Caki2 (cell line): Measurements from ENCODE around the gene NAXE. TPM values are rescaled to one million over a fixed set of nuclear protein-coding genes. Genes with fewer than 3 reads are reported as not detected.

Experiments
- DNase-seq: peaks from one replicate; pipeline ENCODE4 v3.0.0-alpha.2; 2015; ENCODE audit warnings: low read depth
- in situ Hi-C: cut with HindIII; loops from 2 replicates; pipeline ENCODE4 v1.10.0; 2016; ENCODE audit warnings: low sequenced_read_pairs, low pct_unique_long_range_greater_than_20kb, mixed read lengths
- total RNA-seq: library from RNA; depleted of rRNA; stranded (reverse); fragments of >200 nt; shearing (Covaris generic); gene quantifications from 2 replicates; pipeline ENCODE4 v1.2.3, GENCODE V29; 2014; ENCODE audit warnings: low replicate concordance; rRNA removed

The NAXE gene
- total RNA-seq, 1 experiment from 2014 or later: 150 TPM

DNA sequence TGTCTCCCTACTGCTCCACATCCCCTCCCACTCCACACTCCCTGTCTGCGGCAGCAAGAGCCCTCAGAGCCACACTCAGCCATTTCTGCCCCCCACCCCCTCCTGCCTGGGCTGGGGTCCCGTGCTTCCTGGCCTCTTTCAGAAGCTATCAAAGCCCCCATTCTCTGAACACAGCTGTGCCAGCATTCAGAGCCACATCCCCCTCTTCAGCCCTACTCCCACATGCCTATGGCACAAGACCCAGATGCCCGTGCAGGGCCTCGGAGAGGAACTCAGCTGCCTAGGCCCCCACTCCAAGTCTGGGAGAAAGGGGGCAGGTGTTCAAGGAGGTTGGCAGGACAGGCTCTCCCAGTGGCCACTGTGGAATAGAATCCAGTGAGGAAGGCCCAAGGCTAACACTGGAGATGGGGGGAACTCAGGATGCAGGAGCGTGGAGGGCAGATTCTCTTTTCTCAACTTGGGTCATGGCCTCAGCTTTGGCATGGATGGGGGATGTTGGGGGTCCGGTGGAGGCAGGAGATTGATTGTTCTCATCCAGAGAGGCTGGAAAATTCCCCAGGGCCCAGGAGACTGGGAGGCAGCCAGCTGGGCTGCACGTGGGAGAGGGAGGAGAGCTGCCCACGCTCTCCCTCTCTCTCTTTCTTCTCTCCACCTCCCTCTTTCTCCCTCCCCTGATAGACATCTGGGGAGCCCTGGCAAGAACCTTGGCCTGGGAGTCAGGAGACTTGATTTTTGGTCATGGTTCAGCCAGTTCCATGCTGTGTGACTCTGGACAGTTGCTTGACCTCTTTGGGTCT, 46.8 kb downstream of the NAXE start:
- DNase-seq: no peak
- in situ Hi-C loops: no loop called here

DNA sequence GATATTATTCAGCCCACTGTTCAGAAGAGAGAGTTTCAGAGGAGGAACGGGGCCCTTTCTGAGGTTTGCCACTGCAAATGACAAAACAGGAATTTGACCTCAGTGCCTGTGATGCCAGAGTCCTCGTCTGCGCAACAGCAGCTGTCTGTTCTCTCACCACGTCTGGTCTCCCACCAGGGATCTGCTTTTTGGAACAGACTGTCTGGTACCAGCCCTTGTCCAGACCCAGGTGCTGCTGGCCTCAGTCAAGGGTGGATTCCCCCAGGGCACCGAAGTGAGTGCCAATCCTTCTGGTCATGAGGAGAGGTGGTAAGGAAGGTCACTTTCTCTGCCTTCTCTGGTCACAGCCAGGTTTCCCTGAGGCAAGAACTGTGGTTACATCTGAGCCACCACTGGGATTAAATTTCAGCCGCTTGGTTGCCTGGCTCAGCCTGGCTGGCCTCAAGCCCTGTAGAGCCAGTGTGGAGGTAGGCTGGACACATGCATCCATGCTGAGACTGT, 48.1 kb downstream of the NAXE start:
- peak; percentile 53 for DNase-seq
- in situ Hi-C loops: no loop called here

DNA sequence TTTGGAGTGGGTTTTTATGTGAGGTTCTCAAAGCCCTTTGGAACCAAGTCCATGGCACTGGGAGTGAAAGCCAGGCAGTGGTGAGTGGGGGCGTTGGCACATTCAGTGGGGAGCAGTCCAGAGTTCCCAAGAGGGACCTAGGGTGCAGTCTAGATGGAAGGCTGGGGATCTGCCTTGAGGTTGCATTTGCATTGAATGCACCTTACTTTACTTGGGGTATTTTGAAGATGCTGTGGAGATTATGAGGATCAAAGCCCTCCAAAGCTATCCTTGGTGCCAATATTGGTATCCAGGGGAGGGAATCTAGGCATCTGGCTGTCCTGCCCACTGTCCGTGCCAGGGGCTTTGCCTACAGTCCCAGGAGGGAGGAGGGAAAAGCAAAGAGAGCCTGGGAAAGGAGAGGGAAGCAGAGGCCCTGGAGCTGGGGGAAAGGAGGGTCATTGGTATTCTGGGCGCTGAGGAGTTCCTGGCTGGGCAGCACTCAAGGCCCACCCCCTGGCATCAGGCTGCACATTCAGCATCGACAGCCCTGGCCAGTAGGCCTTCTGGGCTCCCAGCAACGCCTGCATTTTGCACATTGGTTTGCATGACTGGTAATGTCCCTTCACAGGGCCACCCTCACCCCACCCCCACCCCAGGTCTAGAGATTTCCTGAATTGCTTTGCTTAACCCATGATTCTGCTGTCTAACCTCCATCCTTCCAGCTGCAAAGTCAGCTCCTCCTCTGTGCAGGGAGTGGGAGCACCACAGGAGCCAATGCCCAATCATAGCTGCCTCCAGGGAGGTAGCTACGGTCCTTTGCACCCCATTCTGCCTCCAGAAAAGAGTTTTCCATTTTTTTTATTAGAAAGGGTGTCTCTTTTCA, 49.5 kb downstream of the NAXE start:
- no peak for DNase-seq
- in situ Hi-C loops: no loop called here

DNA sequence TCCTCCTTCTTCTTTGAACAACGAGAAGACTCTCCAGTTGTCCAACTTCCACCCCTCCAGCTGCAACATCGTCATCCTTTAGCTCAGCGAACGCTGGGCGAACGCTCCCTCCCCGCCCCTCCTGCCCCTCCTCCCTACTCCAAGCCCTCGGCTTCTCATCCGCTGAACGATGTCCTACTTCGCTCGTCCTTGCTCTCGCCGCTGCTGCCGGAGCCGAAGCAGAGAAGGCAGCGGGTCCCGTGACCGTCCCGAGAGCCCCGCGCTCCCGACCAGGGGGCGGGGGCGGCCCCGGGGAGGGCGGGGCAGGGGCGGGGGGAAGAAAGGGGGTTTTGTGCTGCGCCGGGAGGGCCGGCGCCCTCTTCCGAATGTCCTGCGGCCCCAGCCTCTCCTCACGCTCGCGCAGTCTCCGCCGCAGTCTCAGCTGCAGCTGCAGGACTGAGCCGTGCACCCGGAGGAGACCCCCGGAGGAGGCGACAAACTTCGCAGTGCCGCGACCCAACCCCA, 50.2 kb downstream of the NAXE start, which contains the start of gene BCAN:
TSS of gene BCAN (plus strand) at position 357 of the 504 bp plus-strand sequence. CDS start 3,938 bp downstream, outside the sequence.
- in situ Hi-C loops: no loop called here
- no peak for DNase-seq

DNA sequence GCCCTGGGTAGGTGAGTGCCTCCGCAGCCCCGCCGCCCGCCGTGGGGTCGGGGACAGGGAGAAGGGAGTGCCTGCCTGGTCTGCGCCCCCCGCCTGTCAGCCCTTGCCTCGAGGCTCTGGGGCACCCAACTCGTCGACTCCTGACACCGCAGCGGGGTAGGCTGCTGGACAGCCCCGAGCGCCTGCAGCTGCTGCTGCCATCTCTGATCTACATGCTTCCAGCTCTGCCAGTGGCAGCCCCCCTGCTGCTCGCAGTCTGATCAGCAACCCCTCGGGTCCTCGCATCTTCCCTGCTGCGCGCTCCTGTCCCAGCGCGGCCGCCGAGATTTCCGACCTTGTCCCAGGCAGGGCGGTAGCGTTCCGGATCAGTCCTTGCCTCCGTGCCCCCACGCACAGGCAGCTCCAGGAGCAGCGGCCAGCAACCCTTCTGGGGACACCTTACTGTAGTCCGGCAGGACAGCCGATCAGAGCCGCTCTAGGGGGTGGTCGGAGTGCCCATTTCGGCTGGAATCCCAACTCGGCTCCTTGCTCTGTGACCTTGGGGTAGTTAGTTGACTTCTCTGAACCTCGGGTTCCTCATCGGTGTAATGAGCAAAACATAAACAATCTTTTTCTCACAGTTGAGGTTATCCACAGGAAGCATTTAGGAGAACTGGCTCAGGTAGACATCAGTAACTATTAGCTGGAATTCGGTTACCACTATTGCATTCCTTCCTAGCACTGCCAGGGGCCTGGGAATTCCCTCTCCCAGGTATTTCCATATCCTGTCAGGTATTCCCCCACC, 50.9 kb downstream of the NAXE start:
- no peak for DNase-seq
- in situ Hi-C loops: no loop called here

DNA sequence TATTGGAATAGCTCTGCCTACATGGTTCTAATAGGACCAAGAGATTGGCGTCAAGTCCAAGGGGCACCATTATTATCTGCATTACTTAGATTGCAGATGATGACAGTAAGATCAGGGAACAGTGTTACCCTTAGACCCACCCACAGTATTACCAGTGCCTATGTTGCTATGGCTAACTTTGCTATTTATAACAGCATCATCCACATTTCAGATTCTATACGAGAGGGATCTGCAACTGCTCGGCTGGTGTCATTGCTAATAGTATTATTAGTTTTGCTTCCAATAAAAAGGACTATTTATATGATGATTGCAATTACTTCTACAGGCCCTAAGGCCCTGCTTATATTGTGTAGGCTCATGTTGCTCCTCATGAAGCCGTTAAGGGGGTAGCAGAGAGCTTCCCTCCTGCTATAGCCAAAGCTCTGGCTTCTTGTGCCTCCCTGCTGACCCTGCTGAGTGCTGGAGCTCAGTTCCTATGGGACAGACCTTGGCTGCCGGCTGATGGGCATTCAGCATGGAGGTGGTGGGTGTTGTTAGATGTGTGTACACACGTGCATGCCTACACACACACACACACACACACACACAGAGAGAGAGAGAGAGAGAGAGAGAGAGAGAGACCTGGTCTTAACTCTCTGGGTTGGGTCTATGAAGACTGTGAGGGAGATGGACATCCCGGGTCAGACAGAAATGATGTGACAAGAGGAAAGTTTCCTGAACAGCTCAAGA, 51.6 kb downstream of the NAXE start:
- no peak for DNase-seq
- in situ Hi-C loops: no loop called here

DNA sequence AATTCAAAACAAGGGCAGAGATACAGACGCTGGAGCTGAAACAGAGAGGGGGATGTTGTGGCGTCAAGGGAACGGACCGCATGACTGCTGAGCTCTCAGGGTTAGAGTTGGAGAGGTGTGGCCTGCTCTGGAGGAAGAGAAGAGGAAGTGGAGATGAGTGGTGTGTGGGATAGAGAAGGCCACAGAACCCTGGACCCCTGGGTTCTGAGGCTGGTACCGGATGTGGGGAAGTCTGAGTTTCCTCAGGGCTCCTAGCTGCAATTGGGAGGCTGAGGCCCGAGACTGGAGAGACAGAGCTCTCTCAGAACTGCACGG, 52.2 kb downstream of the NAXE start:
- in situ Hi-C loops: no loop called here

More for the DNA sequence above, 52.2 kb downstream of the NAXE start:
- no peak for DNase-seq

Other genes starting within 250 kb of the NAXE start
- not detected in 2 replicates for gene RHBG, start 222.6 kb upstream of the NAXE start, total RNA-seq
- gene MEF2D, start 91.0 kb upstream of the NAXE start, total RNA-seq: 2.7 and 6.2 TPM in 2 replicates
- 34.8 and 47.1 TPM in 2 replicates for gene IQGAP3, start 19.2 kb upstream of the NAXE start, total RNA-seq
- not detected in 2 replicates for gene TTC24, start 12.1 kb upstream of the NAXE start, total RNA-seq
- 8.8 and 33.6 TPM in 2 replicates for gene GPATCH4, start 9.7 kb downstream of the NAXE start, total RNA-seq
- not detected in 2 replicates for gene HAPLN2, start 27.6 kb downstream of the NAXE start, total RNA-seq
- not detected in 2 replicates for gene BCAN, start 50.3 kb downstream of the NAXE start, total RNA-seq
- gene NES, start 85.6 kb downstream of the NAXE start, total RNA-seq: 0.03 TPM in 2 replicates
- not detected in 2 replicates for gene CRABP2, start 113.8 kb downstream of the NAXE start, total RNA-seq
- gene METTL25B, start 136.7 kb downstream of the NAXE start, total RNA-seq: 34.4 and 34.6 TPM in 2 replicates
- gene ISG20L2, start 137.0 kb downstream of the NAXE start, total RNA-seq: 9.6 and 19.6 TPM in 2 replicates
- 181 and 194 TPM in 2 replicates for gene MRPL24, start 149.3 kb downstream of the NAXE start, total RNA-seq
- gene HDGF, start 159.9 kb downstream of the NAXE start, total RNA-seq: 463 and 550 TPM in 2 replicates
- gene PRCC, start 175.8 kb downstream of the NAXE start, total RNA-seq: 29.4 and 50.9 TPM in 2 replicates
- gene SH2D2A, start 225.1 kb downstream of the NAXE start, total RNA-seq: not detected in 2 replicates